Activated naive CD4-positive, alpha-beta T cell (primary cell): Measurements from ENCODE around the gene AGAP5.
"Not testable (repeated sequence)": the region's sequence is repeated elsewhere in the genome, so short reads cannot be mapped to it uniquely, and the experiment has no call there.

Experiments
- DNase-seq, 4 experiments: peaks; one replicate each; lab custom pipeline; 2025; lab: John Stamatoyannopoulos, UW

AGAP5 gene

DNA sequence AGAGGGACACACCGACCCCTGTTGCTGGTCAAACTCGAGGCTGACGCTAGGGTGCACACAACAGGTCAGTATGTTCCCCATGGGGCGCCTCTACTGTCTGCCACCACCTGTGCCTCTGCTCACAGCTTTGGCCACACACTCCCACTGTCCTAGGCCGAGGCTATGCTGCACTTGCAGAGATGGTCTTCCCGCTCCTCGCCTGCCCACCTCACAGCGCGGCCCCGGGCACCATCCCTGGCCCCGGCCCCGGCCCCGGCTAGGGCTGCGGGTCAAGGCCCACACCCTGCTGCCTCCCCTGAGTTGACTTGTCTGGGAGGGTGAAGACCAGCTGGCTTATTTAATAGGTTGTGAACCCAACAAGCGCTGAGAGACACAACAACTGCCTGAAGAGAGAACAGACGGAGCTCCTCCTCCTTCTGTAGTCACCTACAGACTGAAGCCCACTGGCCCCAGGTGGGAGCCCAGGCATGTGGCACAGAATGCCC lies at the start of gene AGAP5:
AGAP5 (minus strand) TSS at position 435 of the 485 bp plus-strand sequence; CDS start at position 81, 354 bp downstream.
- DNase-seq: not testable (repeated sequence)

DNA sequence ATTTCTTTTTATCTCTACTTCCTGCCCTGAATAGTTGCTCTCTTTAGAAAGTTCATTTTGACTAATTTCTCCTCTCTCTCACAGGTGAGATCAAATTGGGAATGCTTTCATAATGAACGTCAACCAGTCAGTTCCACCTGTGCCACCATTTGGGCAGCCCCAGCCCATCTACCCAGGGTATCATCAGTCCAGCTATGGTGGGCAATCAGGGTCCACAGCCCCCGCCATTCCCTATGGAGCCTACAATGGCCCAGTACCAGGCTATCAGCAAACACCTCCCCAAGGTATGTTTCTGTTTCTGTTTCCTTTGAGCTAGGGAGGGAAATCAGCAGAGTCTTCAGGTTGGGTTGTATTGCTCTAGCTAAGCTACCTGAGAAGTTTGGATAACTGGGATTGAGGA lies 48.8 kb upstream of the AGAP5 start:
- no peak for DNase-seq

DNA sequence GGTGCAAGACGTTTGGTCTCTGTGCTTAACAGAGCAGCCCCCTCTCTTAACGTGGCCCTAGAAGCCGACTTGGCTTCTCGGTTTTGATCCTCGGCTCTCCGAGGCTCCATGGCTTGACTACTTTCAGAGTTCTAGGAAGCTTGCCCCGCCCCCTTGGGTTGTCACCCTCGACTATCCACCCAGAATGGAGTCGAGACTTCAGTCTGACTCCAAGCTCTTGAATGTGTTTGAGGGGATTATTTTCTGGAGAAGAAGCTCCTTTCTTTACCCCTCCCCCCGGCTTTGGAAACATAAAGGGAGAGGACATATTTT lies 46.7 kb upstream of the AGAP5 start:
- peak in 2 of 4 experiments; percentile 41 to 42 for DNase-seq

DNA sequence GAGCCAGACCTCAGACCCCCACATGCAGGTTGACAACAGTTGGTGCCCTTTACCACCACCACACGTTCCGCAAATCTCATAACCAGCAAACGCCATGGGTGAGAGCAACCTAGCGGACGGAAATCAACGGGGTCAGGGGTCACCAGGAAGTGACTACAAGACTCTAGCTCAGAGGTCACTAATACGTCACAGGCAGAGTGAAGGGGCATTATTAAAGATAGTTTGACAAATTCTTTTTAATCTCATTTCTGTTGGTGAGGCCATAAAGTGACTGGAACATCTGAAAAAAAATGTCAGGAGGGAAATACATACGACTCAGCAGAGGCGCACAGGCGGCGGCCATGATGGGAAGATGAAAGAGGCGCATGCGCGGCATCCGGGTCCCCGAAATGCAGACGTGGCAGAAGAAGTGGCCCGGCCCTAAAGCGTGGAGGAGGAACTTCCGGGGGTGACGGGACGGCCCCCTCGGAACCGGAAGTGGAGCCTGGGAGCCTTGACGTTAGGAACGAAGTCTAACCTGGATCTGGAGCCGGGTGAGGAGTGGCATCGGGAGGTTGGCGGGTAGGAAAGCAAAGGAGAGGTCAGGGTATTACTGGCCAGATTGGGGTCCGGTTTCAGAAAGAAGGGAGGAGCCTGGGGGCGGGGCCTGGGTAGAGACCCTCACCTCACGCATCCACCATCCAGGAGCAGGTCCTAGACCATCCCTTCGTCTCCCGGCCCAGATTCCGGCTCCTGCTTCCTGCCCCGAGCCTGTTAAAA lies 46.2 kb upstream of the AGAP5 start, which contains the start of gene SEC24C:
SEC24C (plus strand) TSS at position 468 of the 759 bp plus-strand sequence. CDS start 2,461 bp downstream, outside the sequence.
- peak; percentile 83 to 90 (median 90) for DNase-seq

DNA sequence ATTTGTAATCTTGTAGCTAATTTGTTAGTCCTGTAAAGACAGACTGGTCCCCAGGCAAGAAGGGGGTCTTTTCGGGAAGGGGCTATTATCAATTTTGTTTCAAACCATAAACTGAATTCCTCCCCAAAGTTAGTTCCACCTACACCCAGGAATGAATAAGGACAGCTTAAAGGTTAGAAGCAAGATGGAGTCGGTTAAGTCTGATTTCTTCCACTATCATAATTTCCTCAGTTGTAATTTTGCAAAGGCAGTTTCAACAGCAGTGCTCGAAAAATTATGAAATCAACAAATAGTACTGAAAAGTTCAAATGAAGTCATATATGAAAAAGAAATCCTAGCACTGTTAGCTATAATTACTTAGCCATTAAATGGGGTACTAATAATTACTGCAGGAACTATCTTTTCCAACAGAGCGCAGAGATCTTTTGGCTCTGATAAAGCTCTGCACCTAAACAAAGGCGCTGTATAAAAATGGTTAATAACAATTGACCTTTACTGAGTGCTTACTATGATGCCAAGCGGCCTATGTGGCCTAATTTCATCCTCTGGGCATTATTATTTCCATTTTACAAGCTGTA lies 45.5 kb upstream of the AGAP5 start:
- DNase-seq: no peak

DNA sequence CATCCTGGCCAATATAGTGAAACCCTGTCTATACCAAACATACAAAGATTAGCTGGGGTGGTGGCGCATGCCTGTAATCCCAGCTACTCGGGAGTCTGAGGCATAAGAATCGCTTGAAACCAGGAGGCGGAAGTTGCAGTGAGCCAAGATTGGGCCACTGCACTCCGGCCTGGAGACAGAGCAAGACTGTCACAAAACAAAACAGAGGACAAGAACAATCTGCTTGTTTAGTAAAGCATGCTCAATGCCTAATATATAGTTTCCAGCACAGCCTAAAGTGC lies 44.5 kb upstream of the AGAP5 start:
- DNase-seq: no peak

DNA sequence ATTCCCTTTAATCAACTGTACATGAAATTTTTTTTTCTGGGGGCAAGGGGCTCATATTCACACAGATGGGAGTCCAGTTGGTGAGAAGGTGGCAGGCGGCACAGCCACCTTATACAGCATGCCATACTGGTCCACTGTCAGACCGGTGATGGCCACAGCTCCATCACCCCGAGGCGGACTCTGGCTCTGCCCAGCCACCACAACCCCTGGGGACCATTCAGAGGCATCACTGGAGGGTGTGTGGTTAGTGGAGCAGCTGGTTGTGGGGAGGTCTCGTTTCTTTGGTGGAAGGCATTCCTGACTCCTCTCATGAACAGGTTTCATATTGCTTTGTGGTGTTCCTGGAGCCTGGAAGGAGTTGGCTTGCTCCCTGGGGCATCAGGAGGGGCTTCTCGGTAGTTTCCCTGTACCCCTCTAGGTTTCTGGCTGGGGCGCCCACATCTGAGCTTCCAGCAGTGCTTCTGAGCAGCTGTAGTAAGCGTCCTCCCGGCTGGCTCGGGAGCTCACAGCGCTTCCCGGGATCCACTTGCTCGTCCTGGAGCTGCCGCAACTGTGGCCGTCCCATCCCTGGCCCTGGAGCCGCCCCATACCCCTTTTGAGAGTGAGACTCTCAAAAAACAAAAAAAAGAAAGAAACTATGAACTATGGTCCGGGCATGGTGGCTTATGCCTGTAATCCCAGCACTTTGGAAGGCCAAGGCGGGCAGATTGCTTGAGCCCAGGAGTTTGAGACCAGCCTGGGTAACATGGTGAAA lies 42.8 kb upstream of the AGAP5 start:
- DNase-seq: not testable (repeated sequence)

DNA sequence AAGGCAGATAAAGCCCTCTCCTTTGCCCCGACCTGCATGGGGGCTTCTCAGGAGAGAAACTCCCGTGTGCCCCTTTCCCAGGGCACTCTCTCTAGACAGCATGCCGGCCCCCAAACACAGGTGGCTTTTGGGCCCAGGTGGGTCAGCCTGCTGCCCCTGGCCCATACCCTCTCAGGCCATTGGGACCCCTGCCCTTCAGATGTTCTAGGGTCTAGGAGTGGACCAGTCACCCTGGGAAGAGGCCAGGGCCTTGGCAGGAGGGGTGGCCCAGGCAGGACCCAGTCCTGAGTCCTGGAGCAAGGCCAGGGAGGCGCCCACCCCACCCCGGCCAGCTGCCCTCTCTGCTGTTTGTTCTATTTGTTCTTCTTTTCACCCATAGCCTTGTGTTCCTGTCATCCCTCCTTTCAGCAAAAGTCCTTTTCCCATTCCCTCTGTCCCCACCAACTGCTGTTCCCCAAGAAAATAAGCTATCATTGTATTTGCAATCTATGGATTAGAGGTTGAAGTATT lies 36.9 kb upstream of the AGAP5 start:
- no peak for DNase-seq

DNA sequence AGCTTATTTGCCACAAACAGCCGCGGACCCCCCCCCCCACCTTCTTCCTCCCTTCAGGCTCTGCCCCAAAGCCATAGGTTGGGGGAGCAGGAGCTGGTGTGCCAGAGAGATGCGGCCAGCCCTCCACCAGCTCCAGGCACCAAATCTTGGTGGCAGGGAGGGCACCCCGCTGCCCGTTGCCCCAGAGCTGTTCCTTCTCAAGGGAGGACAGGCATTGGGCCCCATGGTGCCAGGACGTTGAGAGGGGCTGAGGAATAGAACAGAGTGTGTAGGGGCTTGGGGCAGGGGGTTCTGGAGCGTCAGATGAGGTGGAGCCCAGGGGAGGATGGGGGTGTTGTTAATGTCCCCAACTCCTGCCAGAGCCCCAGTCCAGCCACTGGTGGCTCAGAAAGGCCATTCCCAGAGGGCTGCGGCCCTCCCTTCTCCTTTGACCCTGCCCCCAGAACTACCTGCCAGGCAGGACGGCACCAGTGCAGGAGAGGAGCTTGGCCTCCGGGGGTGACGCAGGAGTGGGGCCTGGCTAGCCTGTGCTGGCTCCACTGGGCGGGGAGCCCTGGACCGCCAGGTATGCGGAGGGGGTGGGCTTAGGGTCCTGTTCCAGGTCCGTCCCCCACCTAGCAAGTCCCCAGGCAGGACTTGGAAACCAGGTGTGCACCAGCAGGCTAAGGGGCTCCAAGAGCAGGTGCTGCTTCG lies 36.3 kb upstream of the AGAP5 start:
- no peak for DNase-seq

DNA sequence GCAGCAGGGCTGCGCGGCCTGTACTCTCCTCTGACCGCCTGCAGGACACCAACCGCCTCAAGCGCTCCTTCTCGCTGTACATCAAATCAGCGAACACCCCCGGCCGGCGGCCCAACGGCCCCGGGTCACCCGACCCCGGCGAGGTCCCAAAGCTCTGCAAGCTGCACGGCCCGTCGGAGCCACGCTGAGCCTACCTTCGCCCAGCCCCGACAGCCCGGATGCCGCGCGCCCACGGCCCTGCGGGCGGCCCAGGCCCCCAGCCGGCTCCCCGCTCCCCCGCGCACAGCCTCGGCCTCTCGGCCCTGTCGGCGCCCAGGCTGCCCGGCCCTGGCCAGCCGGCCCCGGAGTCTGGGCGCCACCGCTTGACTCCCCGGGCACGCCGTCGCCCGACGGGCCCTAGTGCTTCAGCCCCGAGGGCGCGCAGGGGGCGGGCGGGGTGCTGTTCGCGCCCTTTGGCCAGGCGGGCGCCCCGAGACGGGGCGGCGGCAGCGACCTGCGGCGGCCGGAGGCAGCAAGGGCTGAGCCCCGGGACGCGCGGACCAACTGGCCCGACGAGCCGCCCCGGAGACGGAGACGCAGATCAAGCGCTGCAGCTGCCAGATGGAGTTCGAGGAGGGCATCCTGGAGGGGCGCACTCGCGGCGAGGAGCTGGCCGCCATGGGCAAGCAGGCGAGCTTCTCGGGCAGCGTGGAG lies 35.2 kb upstream of the AGAP5 start:
- no peak for DNase-seq

DNA sequence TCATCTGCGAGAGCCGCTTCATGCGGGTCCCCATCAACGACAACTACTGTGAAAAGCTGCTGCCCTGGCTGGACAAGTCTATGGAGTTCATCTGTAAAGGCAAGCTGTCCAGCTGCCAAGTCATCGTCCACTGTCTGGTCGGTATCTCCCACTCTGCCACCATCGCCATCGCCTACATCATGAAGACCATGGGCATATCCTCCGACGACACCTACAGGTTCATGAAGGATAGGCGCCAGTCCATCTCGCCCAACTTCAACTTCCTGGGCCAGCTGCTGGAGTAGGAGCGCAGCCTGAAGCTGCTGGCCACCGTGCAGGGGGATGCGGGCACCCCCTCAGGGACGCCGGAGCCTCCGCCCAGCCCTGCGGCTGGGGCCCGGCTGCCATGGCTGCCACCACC lies 34.5 kb upstream of the AGAP5 start:
- DNase-seq: no peak

DNA sequence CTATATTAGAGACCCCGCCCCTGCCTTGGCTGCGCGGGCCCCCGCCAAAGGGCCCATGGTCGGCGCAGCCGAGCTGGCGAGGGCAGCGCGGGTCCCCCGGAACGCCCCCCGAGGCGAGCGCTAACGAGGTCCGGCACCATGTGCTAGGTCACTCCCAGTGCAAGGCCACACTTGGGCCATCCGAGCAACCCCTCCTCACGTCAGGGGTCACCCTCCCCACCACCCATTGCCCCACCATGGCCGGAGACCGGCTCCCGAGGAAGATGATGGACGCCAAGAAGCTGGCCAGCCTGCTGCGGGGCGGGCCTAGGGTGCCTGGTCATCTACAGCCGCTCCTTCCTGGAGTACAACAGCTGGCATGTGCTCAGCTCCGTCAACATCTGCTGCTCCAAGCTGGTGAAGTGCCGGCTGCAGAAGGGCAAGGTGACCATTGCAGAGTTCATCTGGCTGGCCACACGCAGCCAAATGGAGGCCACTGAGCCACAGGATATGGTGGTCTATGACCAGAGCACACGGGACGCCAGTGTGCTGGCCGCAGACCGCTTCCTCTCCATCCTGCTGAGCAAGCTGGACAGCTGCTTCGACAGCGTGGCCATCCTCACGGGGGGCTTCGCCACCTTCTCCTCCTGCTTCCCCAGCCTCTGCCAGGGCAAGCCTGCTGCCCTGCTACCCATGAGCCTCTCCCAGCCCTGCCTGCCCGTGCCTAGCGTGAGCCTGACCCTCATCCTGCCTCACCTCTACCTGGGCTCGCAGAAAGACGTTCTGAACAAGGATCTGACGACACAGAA lies 33.9 kb upstream of the AGAP5 start:
- no peak for DNase-seq

DNA sequence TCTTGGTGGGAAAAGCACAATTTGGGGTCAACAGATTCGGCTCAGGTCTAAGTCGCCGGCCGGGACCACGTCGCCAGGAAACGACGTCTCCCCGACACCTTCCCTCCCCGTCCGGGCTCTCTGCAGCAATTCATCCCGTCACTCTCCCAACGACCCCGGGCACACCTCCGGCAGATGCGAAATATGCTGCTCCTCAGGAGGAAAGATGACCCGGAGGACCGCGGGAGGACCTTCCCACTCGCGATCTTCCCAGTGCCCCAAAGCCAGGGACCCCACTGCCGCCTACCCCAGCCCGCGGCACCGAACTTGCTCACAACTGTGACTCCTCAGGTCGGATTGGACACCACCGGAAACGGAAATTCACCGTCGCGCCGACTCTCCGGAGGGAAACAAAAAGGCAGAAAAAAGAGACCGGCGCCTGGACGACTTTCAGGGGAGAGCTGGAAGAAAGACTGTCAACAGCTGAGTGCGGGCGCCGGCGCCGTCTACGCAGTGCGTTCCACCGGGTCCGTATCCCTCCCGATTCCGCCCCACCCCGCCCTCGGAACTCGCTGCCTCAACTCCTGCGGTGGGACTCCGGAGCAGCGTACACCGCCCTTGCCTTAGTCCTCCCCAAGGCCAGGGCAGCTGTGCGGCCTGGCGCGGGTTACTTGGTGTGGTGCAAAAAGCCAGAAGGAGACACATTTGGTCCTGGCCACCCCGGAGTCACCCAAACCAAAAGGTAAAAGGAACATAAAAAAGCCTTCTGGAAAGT lies 32.4 kb upstream of the AGAP5 start:
- peak; percentile 74 to 81 (median 78) for DNase-seq

DNA sequence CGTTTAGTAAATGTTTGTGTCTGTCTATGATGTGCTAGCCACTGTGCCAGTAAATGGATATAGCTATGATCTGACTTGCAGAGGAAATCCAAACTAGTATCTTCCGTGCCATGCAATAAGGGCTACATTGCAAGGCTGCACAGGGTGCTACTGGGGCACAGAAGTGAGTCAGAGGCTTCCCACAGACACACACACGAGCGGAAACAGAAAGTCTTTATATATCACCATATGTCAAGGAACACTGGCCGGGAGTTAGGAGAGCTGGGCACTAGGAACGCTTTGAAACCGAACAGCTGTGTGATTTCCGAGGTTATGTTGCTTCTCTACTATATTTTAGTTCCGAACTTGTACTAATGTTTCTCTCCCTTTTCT lies 31.9 kb upstream of the AGAP5 start:
- DNase-seq: not testable (repeated sequence)

DNA sequence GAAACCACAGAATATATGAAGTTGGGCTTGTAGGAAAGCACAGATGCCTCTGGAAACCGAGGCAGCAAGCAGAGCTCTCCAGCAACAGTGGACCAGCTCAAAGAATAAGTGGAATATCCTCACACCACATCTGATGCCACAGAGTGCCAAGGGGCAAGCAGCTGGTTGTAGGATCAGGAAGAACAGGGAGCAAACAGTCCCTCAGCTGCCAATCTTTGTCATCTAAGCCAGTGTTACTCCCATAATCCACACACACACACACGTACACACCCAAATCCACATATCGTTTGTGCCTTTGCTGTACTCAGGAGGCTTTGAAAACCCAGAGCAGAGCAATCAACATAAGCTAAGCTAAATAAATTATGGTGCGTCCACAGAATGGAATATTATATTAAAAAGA lies 25.6 kb upstream of the AGAP5 start:
- no peak for DNase-seq

DNA sequence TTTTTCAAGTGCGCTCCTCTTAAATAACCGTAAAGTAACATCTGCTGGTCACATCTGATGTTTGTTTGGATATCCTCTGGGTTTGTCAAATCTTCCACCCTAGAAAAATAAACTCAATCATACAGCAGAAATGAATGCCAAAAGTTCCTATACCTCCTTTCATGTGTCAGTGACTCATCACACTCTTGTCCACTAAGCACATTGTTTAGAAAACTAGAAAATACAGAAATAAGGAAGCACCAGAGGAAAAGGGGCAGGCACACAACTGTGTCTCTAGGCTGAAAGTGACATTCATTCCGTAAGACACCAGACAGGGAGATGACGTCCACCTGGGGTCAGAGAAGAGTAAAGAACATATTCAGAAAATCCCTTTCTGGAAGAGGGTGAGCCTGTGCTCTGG lies 22.7 kb upstream of the AGAP5 start:
- not testable (repeated sequence) for DNase-seq

DNA sequence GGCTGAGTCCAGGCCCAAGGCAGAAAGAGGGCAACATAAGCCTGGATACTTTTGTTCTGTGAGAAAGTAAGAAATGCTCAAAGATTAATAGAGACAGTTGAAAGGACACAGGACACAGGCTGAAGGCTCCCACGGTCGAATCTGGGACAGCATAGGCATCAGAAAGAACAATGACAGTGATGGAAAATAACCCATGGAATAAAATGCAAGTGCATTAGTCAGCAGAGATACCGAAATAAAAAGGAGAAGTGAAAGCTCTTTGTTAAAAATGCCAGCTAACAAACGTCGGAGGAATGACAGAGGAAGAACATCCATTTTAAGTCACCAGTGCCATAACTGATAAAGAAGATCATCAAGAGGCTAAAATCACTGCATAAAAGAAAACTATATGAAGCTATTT lies 19.6 kb upstream of the AGAP5 start:
- DNase-seq: no peak

DNA sequence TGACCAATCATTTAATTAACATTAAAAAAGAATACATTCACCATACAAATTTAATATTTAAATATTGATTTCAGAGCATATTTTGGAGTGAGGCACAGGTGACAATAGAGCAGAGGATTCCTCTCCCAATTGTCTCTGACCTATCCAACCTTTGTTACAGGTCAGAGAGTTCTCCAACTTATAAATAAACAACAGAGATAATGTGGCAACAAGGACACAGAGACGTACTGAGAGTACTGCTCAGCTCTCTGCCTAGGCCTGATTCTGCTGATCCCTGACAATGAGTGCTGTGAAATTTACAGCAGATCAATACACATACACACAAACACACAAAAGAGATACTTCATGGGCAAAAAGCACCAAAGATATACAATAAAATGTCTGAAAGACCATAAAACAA lies 18.3 kb upstream of the AGAP5 start:
- no peak for DNase-seq

DNA sequence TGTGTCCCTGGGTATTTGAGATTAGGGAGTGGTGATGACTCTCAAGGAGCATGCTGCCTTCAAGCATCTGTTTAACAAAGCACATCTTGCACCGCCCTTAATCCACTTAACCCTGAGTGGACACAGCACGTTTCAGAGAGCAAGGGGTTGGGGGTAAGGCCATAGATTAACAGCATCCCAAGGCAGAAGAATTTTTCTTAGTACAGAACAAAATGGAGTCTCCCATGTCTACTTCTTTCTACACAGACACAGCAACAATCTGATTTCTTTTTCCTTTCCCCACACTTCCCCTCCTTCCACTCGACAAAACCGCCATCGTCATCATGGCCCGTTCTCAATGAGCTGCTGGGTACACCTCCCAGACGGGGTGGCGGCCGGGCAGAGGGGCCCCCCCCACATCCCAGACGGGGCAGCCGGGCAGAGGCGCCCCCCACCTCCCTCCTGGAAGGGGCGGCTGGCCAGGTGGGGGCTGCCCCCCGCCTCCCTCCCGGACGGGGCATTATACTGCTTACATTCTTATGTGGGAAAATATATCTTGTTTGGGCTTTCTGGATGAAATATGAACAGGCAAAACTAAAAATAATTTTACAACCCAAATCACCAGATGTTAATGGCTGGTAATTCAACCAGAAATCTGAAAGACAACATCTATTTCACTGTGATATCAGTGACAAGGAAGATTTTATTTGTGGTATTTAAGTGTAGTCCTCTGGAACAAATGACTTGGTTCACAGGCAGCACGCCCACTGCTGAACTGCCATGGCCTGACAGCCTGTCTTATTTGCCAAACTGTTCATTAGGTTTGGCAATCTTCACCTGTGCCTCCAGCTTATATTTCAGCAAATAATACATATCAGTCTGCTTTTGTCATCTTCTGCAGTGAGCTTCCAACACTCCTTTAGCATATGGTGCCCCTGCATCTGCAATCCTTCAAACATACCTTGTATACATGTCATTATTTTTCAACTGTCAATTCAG lies 17.6 kb upstream of the AGAP5 start:
- DNase-seq: not testable (repeated sequence)
